H1 (cell line): ENCODE results near the gene LDLRAD1.

Experiments used
- ATF3 ChIP-seq: IDR thresholded peaks from 2 replicates; pipeline ENCODE4 v1.6.1; 2011; ENCODE audit warnings: low read depth, mild to moderate bottlenecking, low read length; ENCODE audit not compliant: insufficient read depth
- CHD1 ChIP-seq: IDR thresholded peaks from 2 replicates; pipeline ENCODE4 v1.6.1; 2012; ENCODE audit warnings: low read depth, low read length, improper control_type of control experiment
- CTCF ChIP-seq, 3 experiments: IDR thresholded peaks; 1 replicate in 2 of 3; 2 replicates in 1 of 3; pipeline versions ENCODE4 v1.5.1 to v1.6.1; 2011; ENCODE audit warnings: low read length in 3 of 3, mild to moderate bottlenecking in 3 of 3, inconsistent platforms in 2 of 3, low read depth in 1 of 3, moderate library complexity in 1 of 3; ENCODE audit not compliant: insufficient read depth in 1 of 3; ENCODE audit errors: control extremely low read depth in 1 of 3
- EP300 ChIP-seq, 2 experiments: IDR thresholded peaks; 1 replicate in 1 of 2; 2 replicates in 1 of 2; pipeline ENCODE4 v1.6.1; 2011 to 2012; ENCODE audit warnings: low read depth in 2 of 2, low read length in 2 of 2, mild to moderate bottlenecking in 2 of 2, borderline replicate concordance in 1 of 2, inconsistent platforms in 1 of 2, moderate library complexity in 1 of 2
- HDAC2 ChIP-seq, 2 experiments: fragments of 300-600 bp in 1 of 2; sonication (generic) in 1 of 2; IDR thresholded peaks; 2 replicates each; pipeline ENCODE4 v1.6.1; 2011 to 2012; ENCODE audit warnings: low read depth in 2 of 2, low read length in 2 of 2, mild to moderate bottlenecking in 2 of 2, moderate library complexity in 2 of 2, borderline replicate concordance in 1 of 2, inconsistent platforms in 1 of 2
- SIN3A ChIP-seq, 2 experiments: IDR thresholded peaks in 1 of 2; conservative IDR thresholded peaks in 1 of 2; 2 replicates each; pipeline ENCODE4 v1.6.1; 2011 to 2012; ENCODE audit warnings: low read length in 2 of 2, improper control_type of control experiment in 1 of 2, low read depth in 1 of 2, mild to moderate bottlenecking in 1 of 2
- USF2 ChIP-seq: IDR thresholded peaks from 2 replicates; pipeline ENCODE4 v1.6.1; 2011; ENCODE audit warnings: low read length, improper control_type of control experiment

GRCh38 chr1:54024358-54024757, 6.4 kb upstream of the LDLRAD1 start:
- no peak for TF ChIP-seq SIN3A (conservative IDR thresholded peaks at IDR 0.05 in 1 of 2, IDR thresholded peaks at IDR 0.05 in 1 of 2; ENCODE audit: low read depth in 1 of 2, low read length in 2 of 2)
- TF ChIP-seq HDAC2 (IDR thresholded peaks at IDR 0.05; ENCODE audit: borderline replicate concordance in 1 of 2, low read depth in 2 of 2, low read length in 2 of 2): no peak
- no peak for TF ChIP-seq CTCF (IDR thresholded peaks at IDR 0.05; ENCODE audit: control extremely low read depth in 1 of 3, insufficient read depth in 1 of 3, low read depth in 1 of 3, low read length in 3 of 3)
- no peak for TF ChIP-seq USF2
- TF ChIP-seq ATF3: no peak
- TF ChIP-seq EP300 (IDR thresholded peaks at IDR 0.05; ENCODE audit: borderline replicate concordance in 1 of 2, low read depth in 2 of 2, low read length in 2 of 2): no peak
- TF ChIP-seq CHD1: no peak
